GM23248 (cell line): Measurements from ENCODE around the gene CMTM1. TPM values are rescaled to one million over a fixed set of nuclear protein-coding genes. Genes with fewer than 3 reads are reported as not detected.
"Not testable (repeated sequence)": the region's sequence is repeated elsewhere in the genome, so short reads cannot be mapped to it uniquely, and the experiment has no call there.

Experiments
- DNase-seq: peaks from one replicate; pipeline ENCODE4 v3.0.0-alpha.2; 2015
- H2AFZ ChIP-seq: fragments of 200-600 bp; sonication (generic); 2 replicates; pipeline ENCODE4 v1.6.1; 2016; ENCODE audit warnings: antibody characterized with exemption
- H3F3A ChIP-seq: fragments of 200-600 bp; sonication (generic); 2 replicates; pipeline ENCODE4 v1.6.1; 2016; ENCODE audit warnings: mild to moderate bottlenecking, antibody characterized with exemption, mixed run types; ENCODE audit not compliant: insufficient read depth
- H3K27ac ChIP-seq: fragments of 200-600 bp; sonication (generic); 2 replicates; pipeline ENCODE4 v1.5.1; 2016; ENCODE audit warnings: mild to moderate bottlenecking
- H3K27me3 ChIP-seq: fragments of 200-600 bp; sonication (generic); replicated peaks from 2 replicates; pipeline ENCODE4 v1.6.1; 2016; ENCODE audit warnings: mild to moderate bottlenecking; ENCODE audit not compliant: insufficient read depth
- H3K36me3 ChIP-seq: fragments of 200-600 bp; sonication (generic); 2 replicates; pipeline ENCODE4 v1.6.1; 2016; ENCODE audit warnings: low read depth, mild to moderate bottlenecking
- H3K4me1 ChIP-seq: fragments of 200-600 bp; sonication (generic); 2 replicates; pipeline ENCODE4 v1.6.1; 2016; ENCODE audit warnings: mild to moderate bottlenecking; ENCODE audit not compliant: insufficient read depth
- H3K4me2 ChIP-seq: fragments of 200-600 bp; sonication (generic); one replicate; pipeline ENCODE4 v1.6.1; 2016; ENCODE audit warnings: mild to moderate bottlenecking; ENCODE audit not compliant: unreplicated experiment
- H3K4me3 ChIP-seq: fragments of 200-600 bp; sonication (generic); 2 replicates; pipeline ENCODE4 v1.5.1; 2016; ENCODE audit warnings: mild to moderate bottlenecking
- H3K79me2 ChIP-seq: fragments of 200-600 bp; sonication (generic); 2 replicates; pipeline ENCODE4 v1.6.1; 2016; ENCODE audit warnings: mild to moderate bottlenecking; ENCODE audit not compliant: insufficient read depth
- H3K9ac ChIP-seq: fragments of 200-600 bp; sonication (generic); 2 replicates; pipeline ENCODE4 v1.6.1; 2016; ENCODE audit warnings: mild to moderate bottlenecking
- H3K9me2 ChIP-seq: fragments of 200-600 bp; sonication (generic); 2 replicates; pipeline ENCODE4 v1.6.1; 2016; ENCODE audit warnings: mixed run types, mild to moderate bottlenecking, moderate library complexity; ENCODE audit not compliant: insufficient read depth
- H3K9me3 ChIP-seq: fragments of 200-600 bp; sonication (generic); one replicate; pipeline ENCODE4 v1.6.1; 2017; ENCODE audit warnings: low read depth
- H4K20me1 ChIP-seq: fragments of 200-600 bp; sonication (generic); 2 replicates; pipeline ENCODE4 v1.6.0; 2016; ENCODE audit not compliant: insufficient read depth
- EZH2 ChIP-seq: fragments of 200-600 bp; sonication (generic); IDR thresholded peaks from 2 replicates; pipeline ENCODE4 v1.6.1; 2018; ENCODE audit warnings: antibody characterized with exemption, mild to moderate bottlenecking; ENCODE audit not compliant: insufficient read depth, poor library complexity, severe bottlenecking
- EZH2phosphoT487 ChIP-seq: fragments of 200-600 bp; sonication (generic); IDR thresholded peaks from 2 replicates; pipeline ENCODE4 v1.6.1; 2018; ENCODE audit warnings: antibody characterized with exemption, moderate library complexity, mild to moderate bottlenecking, low read depth; ENCODE audit not compliant: insufficient read depth
- WGBS, 2 experiments: methylation state at CpG; one replicate each; pipeline ENCODE4 v1.1.6; 2015 to 2017; ENCODE audit warnings: low lambda C conversion rate in 2 of 2, low coverage in 1 of 2; ENCODE audit errors: missing lambda C conversion rate in 2 of 2; 5-methylcytosine and 5-hydroxymethylcytosine counted together
- in situ Hi-C: fragments of 300-500 bp; cut with MboI; formaldehyde crosslinking; loops from 2 replicates; pipeline ENCODE4 v1.15.0; 2020
- polyA plus RNA-seq: library from polyadenylated mRNA; unstranded; fragments of >200 nt; fragmentation: Nextera tagmentation; extraction: Ambion mirVana; gene quantifications from 2 replicates; pipeline ENCODE4 v1.2.1, GENCODE V29; 2016
- total RNA-seq: library from RNA; depleted of rRNA; stranded (reverse); fragments of >200 nt; shearing (Covaris generic); gene quantifications from 2 replicates; pipeline ENCODE4 v1.2.3, GENCODE V29; 2014

Gene CMTM1
- total and polyA plus RNA-seq, 2 experiments from 2014 or later = 3.1 to 6.8 TPM

DNA sequence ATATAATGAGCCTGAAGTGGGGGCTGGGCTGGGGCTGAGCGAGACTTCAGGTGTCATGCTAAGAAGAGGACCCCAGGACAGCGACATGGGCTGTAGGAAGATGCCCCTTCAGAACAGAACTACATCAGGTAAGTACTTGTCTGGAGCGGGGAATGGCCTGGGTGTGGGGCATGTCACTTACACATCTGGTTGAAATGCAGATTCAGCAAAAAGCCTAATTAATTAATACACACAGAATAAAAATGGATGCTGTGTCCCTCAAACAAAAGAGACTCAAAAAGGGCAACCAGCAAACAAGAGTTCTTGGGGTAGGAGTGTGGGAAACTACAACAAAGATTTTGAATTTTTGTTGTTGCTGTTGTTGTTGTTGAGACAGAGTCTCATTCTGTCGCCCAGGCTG lies 24.8 kb downstream of the CMTM1 start:
- no peaks in the 10 kb centered on the region for H3F3A ChIP-seq
- in situ Hi-C loops = no loop called here
- no peak overlapping the region for H2AFZ ChIP-seq
- no peak overlapping the region for H3K4me3 ChIP-seq
- H3K9ac ChIP-seq = no peak overlapping the region
- TF ChIP-seq EZH2 = no peak
- TF ChIP-seq EZH2phosphoT487 = no peak
- no peaks in the 10 kb centered on the region for H3K9me3 ChIP-seq
- 76 to 79% methylated on average over 4 of the region's 4 CpGs for WGBS, 2 experiments
- no peaks in the 10 kb centered on the region for H3K79me2 ChIP-seq
- DNase-seq = no peak
- no peaks in the 10 kb centered on the region for H3K36me3 ChIP-seq
- no peak overlapping the region for H3K27ac ChIP-seq
- H4K20me1 ChIP-seq = no peaks in the 10 kb centered on the region
- no peak overlapping the region for H3K4me2 ChIP-seq
- H3K9me2 ChIP-seq = no peaks in the 10 kb centered on the region
- no peaks in the 10 kb centered on the region for H3K4me1 ChIP-seq
- no peaks in the 10 kb centered on the region for H3K27me3 ChIP-seq

DNA sequence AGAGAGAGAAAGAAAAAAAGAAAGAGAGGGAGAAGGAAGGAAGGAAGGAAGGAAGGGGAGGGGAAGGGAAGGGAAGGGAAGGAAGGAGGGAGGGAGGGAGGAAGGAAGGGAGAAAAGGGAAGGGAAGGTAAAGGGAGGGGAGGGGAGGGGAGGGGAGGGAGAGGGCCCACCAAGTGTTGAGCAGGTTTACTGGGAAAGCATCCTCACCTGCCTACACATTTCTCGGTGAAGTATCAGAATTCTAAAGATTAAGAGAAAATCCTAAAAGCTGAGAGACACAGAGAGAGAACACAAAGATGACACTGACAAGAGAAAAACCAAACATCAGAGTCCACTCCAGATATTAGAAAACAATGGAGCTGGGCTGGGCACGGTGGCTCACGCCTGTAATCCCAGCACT lies 26.0 kb downstream of the CMTM1 start:
- Histone ChIP-seq H3K79me2 (no peaks in the 10 kb centered on the region), H3K9me3 (no peaks in the 10 kb centered on the region), H3K4me3 (no peak overlapping the region), H3F3A (no peaks in the 10 kb centered on the region), H3K4me2 (no peak overlapping the region), H3K36me3 (no peaks in the 10 kb centered on the region), H2AFZ (no peak overlapping the region), H3K9ac (no peak overlapping the region), H3K27ac (no peak overlapping the region), H3K9me2 (no peaks in the 10 kb centered on the region), H3K4me1 (no peaks in the 10 kb centered on the region), H3K27me3 (no peaks in the 10 kb centered on the region), H4K20me1 (no peaks in the 10 kb centered on the region)
- WGBS, 2 experiments = 87 to 88% methylated on average over 3 of the region's 3 CpGs
- in situ Hi-C loops = no loop called here
- no peak for TF ChIP-seq EZH2
- TF ChIP-seq EZH2phosphoT487 = no peak
- no peak for DNase-seq

DNA sequence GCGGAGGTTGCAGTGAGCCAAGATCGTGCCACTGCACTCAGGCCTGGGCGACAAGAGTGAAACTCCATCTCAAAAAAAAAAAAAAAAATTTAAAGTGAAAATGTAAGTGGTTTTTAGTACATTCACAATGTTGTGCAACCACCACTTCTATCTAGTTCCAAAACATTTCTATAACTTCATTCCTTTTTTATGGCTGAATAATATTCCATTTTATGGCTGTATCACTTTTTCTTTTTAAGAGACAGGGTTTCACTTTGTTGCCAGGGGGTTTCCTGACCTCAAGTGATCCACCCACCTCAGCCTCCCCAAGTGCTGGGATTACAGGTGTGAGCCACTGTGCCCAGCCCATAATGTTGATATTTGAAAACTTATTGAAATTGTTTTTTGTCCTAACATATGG lies 26.6 kb downstream of the CMTM1 start:
- H3K4me1 ChIP-seq = no peaks in the 10 kb centered on the region
- H4K20me1 ChIP-seq = no peaks in the 10 kb centered on the region
- WGBS, 2 experiments = 86 to 88% methylated on average over 3 of the region's 3 CpGs

DNA sequence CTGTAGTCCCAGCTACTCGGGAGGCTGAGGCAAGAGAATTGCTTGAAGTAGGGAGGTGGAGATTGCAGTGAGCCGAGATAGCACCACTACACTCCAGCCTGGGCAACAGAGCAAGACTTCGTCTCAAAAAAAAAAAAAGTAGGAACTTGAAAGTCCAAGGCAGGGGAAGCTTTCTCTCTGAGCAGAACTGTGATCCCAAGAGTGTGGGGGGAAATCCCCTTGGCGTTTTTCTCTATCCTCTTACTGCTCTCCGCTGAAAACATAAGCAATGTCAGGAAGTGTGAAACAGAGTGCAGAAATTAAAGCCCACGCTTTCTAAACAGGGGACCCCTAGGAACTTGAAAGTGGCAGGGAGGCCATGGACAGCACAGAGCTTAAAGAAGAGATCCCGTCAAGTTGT lies 28.5 kb downstream of the CMTM1 start:
- no peaks in the 10 kb centered on the region for H3K4me1 ChIP-seq
- no peaks in the 10 kb centered on the region for H4K20me1 ChIP-seq
- H3K4me2 ChIP-seq = no peak overlapping the region
- H3K27ac ChIP-seq = no peak overlapping the region
- H2AFZ ChIP-seq = no peak overlapping the region
- H3K9me2 ChIP-seq = no peaks in the 10 kb centered on the region
- in situ Hi-C loops = no loop called here
- DNase-seq = no peak
- 67 to 71% methylated on average over 7 of the region's 7 CpGs for WGBS, 2 experiments
- H3K9me3 ChIP-seq = no peaks in the 10 kb centered on the region
- no peaks in the 10 kb centered on the region for H3K27me3 ChIP-seq
- no peaks in the 10 kb centered on the region for H3K36me3 ChIP-seq
- H3K9ac ChIP-seq = no peak overlapping the region
- no peaks in the 10 kb centered on the region for H3K79me2 ChIP-seq
- H3K4me3 ChIP-seq = no peak overlapping the region
- TF ChIP-seq EZH2 (no peak), EZH2phosphoT487 (no peak)
- H3F3A ChIP-seq = no peaks in the 10 kb centered on the region

More for the DNA sequence above, 26.6 kb downstream of the CMTM1 start:
- no peak overlapping the region for H3K9ac ChIP-seq
- no peak overlapping the region for H3K4me3 ChIP-seq
- TF ChIP-seq EZH2phosphoT487 (no peak), EZH2 (no peak)
- H2AFZ ChIP-seq = no peak overlapping the region
- H3K27ac ChIP-seq = no peak overlapping the region
- H3K27me3 ChIP-seq = no peaks in the 10 kb centered on the region
- no peaks in the 10 kb centered on the region for H3K9me2 ChIP-seq
- DNase-seq = no peak
- H3K79me2 ChIP-seq = no peaks in the 10 kb centered on the region
- in situ Hi-C loops = no loop called here
- H3K36me3 ChIP-seq = no peaks in the 10 kb centered on the region
- no peaks in the 10 kb centered on the region for H3K9me3 ChIP-seq
- no peaks in the 10 kb centered on the region for H3F3A ChIP-seq
- no peak overlapping the region for H3K4me2 ChIP-seq

DNA sequence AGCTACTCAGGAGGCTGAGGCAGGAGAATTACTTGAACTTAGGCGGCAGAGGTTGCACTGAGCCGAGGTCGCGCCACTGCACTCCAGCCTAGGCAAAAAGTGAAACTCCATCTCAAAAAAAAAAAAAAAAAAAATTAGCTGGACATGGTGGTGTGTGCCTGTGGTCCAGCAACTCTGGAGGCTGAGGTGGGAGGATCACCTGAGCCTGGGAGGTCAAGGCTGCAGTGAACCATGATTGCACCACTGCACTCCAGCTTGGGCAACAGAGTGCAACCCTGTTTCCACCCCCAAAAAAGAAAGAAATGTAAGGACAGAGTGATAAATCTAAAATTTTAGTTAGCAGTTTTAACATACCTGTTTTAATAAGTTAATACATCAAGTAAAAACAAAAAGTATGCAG lies 30.3 kb downstream of the CMTM1 start:
- H3K79me2 ChIP-seq, H3K4me2 ChIP-seq, DNase-seq, H3K27ac ChIP-seq, H3F3A ChIP-seq, H3K9me2 ChIP-seq, H3K27me3 ChIP-seq, H3K9me3 ChIP-seq, H3K36me3 ChIP-seq, H3K4me3 ChIP-seq, in situ Hi-C loops, H3K9ac ChIP-seq, H4K20me1 ChIP-seq, H2AFZ ChIP-seq, H3K4me1 ChIP-seq: not testable (repeated sequence)
- WGBS, 2 experiments = 94 to 95% methylated on average over 4 of the region's 4 CpGs
